HepG2 (cell line): ENCODE results near the gene MTX2. TPM values are rescaled to one million over a fixed set of nuclear protein-coding genes. Genes with fewer than 3 reads are reported as not detected.

ENCODE experiments used
- ATF7 ChIP-seq, 2 experiments: fragments of 450-650 bp in 1 of 2; sonication (generic) in 1 of 2; formaldehyde crosslinking in 1 of 2; IDR thresholded peaks; 2 replicates each; pipeline versions ENCODE4 v1.4.0 to v1.6.1; 2016 to 2020; ENCODE audit warnings: antibody characterized with exemption in 1 of 2, mild to moderate bottlenecking in 1 of 2, missing genetic modification reagents in 1 of 2
- BCL6 ChIP-seq: IDR thresholded peaks from 2 replicates; pipeline ENCODE4 v1.6.1; 2016; ENCODE audit warnings: missing genetic modification reagents, missing compliant biosample characterization
- DPF2 ChIP-seq: sonication (generic); formaldehyde crosslinking; IDR thresholded peaks from 2 replicates; pipeline ENCODE4 v1.4.0; 2020; ENCODE audit warnings: mild to moderate bottlenecking, low read depth, missing genetic modification reagents, borderline replicate concordance
- FOXC1 ChIP-seq: sonication (generic); formaldehyde crosslinking; IDR thresholded peaks from 2 replicates; pipeline ENCODE4 v1.8.0; 2022; ENCODE audit warnings: mild to moderate bottlenecking, missing genetic modification reagents, borderline replicate concordance
- MIER3 ChIP-seq: IDR thresholded peaks from 2 replicates; pipeline ENCODE4 v1.6.1; 2016; ENCODE audit warnings: missing compliant biosample characterization, borderline replicate concordance
- MTF1 ChIP-seq: sonication (generic); formaldehyde crosslinking; IDR thresholded peaks from 2 replicates; pipeline ENCODE4 v1.5.0; 2020; ENCODE audit warnings: missing genetic modification reagents
- MZF1 ChIP-seq: sonication (generic); formaldehyde crosslinking; IDR thresholded peaks from 2 replicates; pipeline ENCODE4 v1.8.1; 2023; ENCODE audit warnings: mild to moderate bottlenecking, missing genetic modification reagents, borderline replicate concordance
- PCBP2 ChIP-seq: fragments of 200-400 bp; formaldehyde crosslinking; optimal IDR thresholded peaks from 2 replicates; pipeline ENCODE3; 2018; ENCODE audit warnings: low read length, low read depth; ENCODE audit not compliant: poor library complexity, severe bottlenecking
- PHF5A ChIP-seq: IDR thresholded peaks from one replicate; pipeline ENCODE4 v1.6.1; 2018; ENCODE audit warnings: low read depth, missing genetic modification reagents; ENCODE audit not compliant: unreplicated experiment
- REPIN1 ChIP-seq: sonication (generic); formaldehyde crosslinking; IDR thresholded peaks from 2 replicates; pipeline ENCODE4 v1.8.0; 2022; ENCODE audit warnings: missing genetic modification reagents, low read depth, mild to moderate bottlenecking, borderline replicate concordance
- REXO4 ChIP-seq: sonication (generic); formaldehyde crosslinking; IDR thresholded peaks from 2 replicates; pipeline ENCODE4 v1.8.0; 2022; ENCODE audit warnings: missing genetic modification reagents, mild to moderate bottlenecking, borderline replicate concordance
- RNF2 ChIP-seq: fragments of 450-650 bp; conservative IDR thresholded peaks from 2 replicates; pipeline ENCODE4 v1.6.1; 2016; ENCODE audit warnings: low read depth
- SAP130 ChIP-seq: IDR thresholded peaks from 2 replicates; pipeline ENCODE4 v1.6.1; 2016; ENCODE audit warnings: low read depth
- SMARCC2 ChIP-seq: fragments of 450-650 bp; IDR thresholded peaks from 2 replicates; pipeline ENCODE4 v1.6.1; 2017; ENCODE audit warnings: antibody characterized with exemption, mild to moderate bottlenecking
- XBP1 ChIP-seq: sonication (generic); formaldehyde crosslinking; IDR thresholded peaks from 2 replicates; pipeline ENCODE4 v1.5.0; 2020; ENCODE audit warnings: missing genetic modification reagents
- ZFYVE20 ChIP-seq: sonication (generic); formaldehyde crosslinking; IDR thresholded peaks from 2 replicates; pipeline ENCODE4 v1.8.0; 2023; ENCODE audit warnings: low read depth, mild to moderate bottlenecking, moderate library complexity, missing genetic modification reagents, borderline replicate concordance
- ZNF124 ChIP-seq: sonication (generic); formaldehyde crosslinking; IDR thresholded peaks from 2 replicates; pipeline ENCODE4 v1.4.0; 2020; ENCODE audit warnings: missing genetic modification reagents
- ZNF282 ChIP-seq: fragments of 450-650 bp; IDR thresholded peaks from 2 replicates; pipeline ENCODE4 v1.6.1; 2018; ENCODE audit not compliant: partially characterized antibody
- ZNF776 ChIP-seq: sonication (generic); formaldehyde crosslinking; IDR thresholded peaks from 2 replicates; pipeline ENCODE4 v1.4.0; 2020; ENCODE audit warnings: mild to moderate bottlenecking, missing genetic modification reagents
- ZNF792 ChIP-seq: IDR thresholded peaks from 2 replicates; pipeline ENCODE4 v1.6.1; 2016
- polyA plus RNA-seq, 8 experiments: library from polyadenylated mRNA; depleted of rRNA in 3 of 8; stranded (reverse) in 7 of 8; unstranded in 1 of 8; fragments of >200 nt; fragmentation: Illumina TruSeq in 4 of 8; extraction: Trizol in 4 of 8; gene quantifications; 2 replicates each; pipeline versions ENCODE4 v1.2.1 to v1.2.3, GENCODE V29; 2011 to 2016; ENCODE audit warnings: low read depth in 4 of 8, missing spikeins in 1 of 8, mixed read lengths in 1 of 8; ENCODE audit not compliant: insufficient read depth in 1 of 8
- total RNA-seq, 5 experiments: library from RNA; depleted of rRNA; stranded (reverse); fragments of >200 nt; fragmentation: Illumina TruSeq; extraction: Trizol; gene quantifications; 2 replicates each; pipeline ENCODE4 v1.2.3, GENCODE V29; 2016; ENCODE audit warnings: low read depth in 1 of 5
- TF ChIP-seq, protein P1 (sequence below): sonication (generic); formaldehyde crosslinking; IDR thresholded peaks from 2 replicates; pipeline ENCODE4 v1.8.1; 2022; ENCODE audit warnings: low read depth, mild to moderate bottlenecking, missing genetic modification reagents
- TF ChIP-seq, protein P2 (sequence below): sonication (generic); formaldehyde crosslinking; IDR thresholded peaks from 2 replicates; pipeline ENCODE4 v1.9.0; 2022; ENCODE audit warnings: low read depth, missing genetic modification reagents
- TF ChIP-seq, protein P3 (sequence below): sonication (generic); formaldehyde crosslinking; IDR thresholded peaks from 2 replicates; pipeline ENCODE4 v1.4.0; 2020; ENCODE audit warnings: missing genetic modification reagents

Gene MTX2
- total and polyA plus RNA-seq, 2 of the 13 experiments (the other 11 are each of a cell fraction or from before 2014, with no cell fraction given) = 58.1 to 75.7 TPM

DNA sequence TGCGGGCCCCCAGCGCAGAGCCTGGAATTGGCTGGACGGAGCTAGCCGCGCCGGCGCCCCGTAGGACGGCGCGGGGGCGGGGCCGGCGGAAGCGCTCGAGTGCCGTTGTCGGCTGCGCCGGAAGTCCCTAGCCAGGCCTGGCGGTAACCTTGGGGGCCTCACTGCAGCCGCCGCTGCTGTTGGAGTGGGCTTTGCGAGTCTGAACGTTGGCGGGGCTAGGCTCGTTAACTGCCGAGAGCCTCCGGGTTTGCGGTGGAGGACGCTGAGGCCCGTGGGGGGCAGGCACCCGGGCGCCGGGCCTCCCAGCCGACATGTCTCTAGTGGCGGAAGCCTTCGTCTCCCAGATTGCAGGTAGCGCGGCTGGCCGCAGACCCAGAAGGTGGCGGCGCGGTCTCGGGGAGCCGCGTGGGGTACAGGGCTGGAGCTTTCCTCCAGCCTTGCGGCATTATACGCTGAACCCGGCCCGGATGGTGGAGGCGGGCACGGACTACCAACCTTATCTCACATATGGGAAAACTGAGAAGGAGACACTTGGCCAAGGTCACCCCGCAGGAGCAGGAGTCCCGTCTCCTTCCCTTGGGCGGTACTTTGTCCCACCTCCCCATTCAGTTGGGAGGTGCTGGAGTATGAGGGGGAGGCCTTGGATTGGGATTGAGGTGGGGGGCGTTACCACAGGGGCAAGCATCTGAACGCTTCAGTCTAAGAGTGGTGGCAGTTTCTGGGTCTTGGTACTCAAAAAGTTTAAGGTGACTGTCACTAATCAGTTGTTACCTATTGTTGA lies at the start of gene MTX2 (continued):
- TF ChIP-seq, protein P1, sequence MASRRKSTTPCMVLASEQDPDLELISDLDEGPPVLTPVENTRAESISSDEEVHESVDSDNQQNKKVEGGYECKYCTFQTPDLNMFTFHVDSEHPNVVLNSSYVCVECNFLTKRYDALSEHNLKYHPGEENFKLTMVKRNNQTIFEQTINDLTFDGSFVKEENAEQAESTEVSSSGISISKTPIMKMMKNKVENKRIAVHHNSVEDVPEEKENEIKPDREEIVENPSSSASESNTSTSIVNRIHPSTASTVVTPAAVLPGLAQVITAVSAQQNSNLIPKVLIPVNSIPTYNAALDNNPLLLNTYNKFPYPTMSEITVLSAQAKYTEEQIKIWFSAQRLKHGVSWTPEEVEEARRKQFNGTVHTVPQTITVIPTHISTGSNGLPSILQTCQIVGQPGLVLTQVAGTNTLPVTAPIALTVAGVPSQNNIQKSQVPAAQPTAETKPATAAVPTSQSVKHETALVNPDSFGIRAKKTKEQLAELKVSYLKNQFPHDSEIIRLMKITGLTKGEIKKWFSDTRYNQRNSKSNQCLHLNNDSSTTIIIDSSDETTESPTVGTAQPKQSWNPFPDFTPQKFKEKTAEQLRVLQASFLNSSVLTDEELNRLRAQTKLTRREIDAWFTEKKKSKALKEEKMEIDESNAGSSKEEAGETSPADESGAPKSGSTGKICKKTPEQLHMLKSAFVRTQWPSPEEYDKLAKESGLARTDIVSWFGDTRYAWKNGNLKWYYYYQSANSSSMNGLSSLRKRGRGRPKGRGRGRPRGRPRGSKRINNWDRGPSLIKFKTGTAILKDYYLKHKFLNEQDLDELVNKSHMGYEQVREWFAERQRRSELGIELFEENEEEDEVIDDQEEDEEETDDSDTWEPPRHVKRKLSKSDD (CRISPR knock-in tag) = peak; percentile 54
- peak; percentile 88 for TF ChIP-seq REPIN1 (CRISPR knock-in tag)
- peak; percentile 65; the same call in 1 of the 2 replicates for TF ChIP-seq MIER3 (CRISPR knock-in tag)
- TF ChIP-seq XBP1 (CRISPR knock-in tag) = peak; percentile 28; the same call in 1 of the 2 replicates
- TF ChIP-seq, protein P2, sequence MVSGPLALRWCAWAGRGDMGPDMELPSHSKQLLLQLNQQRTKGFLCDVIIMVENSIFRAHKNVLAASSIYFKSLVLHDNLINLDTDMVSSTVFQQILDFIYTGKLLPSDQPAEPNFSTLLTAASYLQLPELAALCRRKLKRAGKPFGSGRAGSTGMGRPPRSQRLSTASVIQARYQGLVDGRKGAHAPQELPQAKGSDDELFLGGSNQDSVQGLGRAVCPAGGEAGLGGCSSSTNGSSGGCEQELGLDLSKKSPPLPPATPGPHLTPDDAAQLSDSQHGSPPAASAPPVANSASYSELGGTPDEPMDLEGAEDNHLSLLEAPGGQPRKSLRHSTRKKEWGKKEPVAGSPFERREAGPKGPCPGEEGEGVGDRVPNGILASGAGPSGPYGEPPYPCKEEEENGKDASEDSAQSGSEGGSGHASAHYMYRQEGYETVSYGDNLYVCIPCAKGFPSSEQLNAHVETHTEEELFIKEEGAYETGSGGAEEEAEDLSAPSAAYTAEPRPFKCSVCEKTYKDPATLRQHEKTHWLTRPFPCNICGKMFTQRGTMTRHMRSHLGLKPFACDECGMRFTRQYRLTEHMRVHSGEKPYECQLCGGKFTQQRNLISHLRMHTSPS (CRISPR knock-in tag) = no peak; the same call in 1 of the 2 replicates
- TF ChIP-seq ZNF124 (CRISPR knock-in tag) = peak; percentile 89; the same call in 1 of the 2 replicates
- TF ChIP-seq REXO4 (CRISPR knock-in tag) = no peak
- no peak for TF ChIP-seq PCBP2
- TF ChIP-seq MZF1 (CRISPR knock-in tag) = peak; percentile 87
- TF ChIP-seq SAP130 (CRISPR knock-in tag) = peak; percentile 87
- peak; percentile 64 for TF ChIP-seq BCL6 (CRISPR knock-in tag)
- no peak for TF ChIP-seq SMARCC2
- TF ChIP-seq ZFYVE20 (CRISPR knock-in tag) = peak; percentile 74; the same call in 1 of the 2 replicates
- TF ChIP-seq ZNF776 (CRISPR knock-in tag) = peak; percentile 80; the same call in 1 of the 2 replicates
- peak; percentile 94 for TF ChIP-seq FOXC1 (CRISPR knock-in tag)
- no peak for TF ChIP-seq DPF2
- TF ChIP-seq RNF2 = no peak; the same call in none of the 2 replicates
- TF ChIP-seq ZNF792 = peak; percentile 33; the same call in 1 of the 2 replicates
- TF ChIP-seq PHF5A (CRISPR knock-in tag) = peak; percentile 67
- no peak for TF ChIP-seq ATF7 (IDR thresholded peaks at IDR 0.05)
- no peak; the same call in 1 of the 2 replicates for TF ChIP-seq ATF7 (CRISPR knock-in tag; IDR thresholded peaks at IDR 0.05)
- TF ChIP-seq, protein P3, sequence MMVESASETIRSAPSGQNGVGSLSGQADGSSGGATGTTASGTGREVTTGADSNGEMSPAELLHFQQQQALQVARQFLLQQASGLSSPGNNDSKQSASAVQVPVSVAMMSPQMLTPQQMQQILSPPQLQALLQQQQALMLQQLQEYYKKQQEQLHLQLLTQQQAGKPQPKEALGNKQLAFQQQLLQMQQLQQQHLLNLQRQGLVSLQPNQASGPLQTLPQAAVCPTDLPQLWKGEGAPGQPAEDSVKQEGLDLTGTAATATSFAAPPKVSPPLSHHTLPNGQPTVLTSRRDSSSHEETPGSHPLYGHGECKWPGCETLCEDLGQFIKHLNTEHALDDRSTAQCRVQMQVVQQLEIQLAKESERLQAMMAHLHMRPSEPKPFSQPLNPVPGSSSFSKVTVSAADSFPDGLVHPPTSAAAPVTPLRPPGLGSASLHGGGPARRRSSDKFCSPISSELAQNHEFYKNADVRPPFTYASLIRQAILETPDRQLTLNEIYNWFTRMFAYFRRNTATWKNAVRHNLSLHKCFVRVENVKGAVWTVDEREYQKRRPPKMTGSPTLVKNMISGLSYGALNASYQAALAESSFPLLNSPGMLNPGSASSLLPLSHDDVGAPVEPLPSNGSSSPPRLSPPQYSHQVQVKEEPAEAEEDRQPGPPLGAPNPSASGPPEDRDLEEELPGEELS = no peak; the same call in 1 of the 2 replicates
- TF ChIP-seq MTF1 (CRISPR knock-in tag) = peak; percentile 70; the same call in 1 of the 2 replicates
- TF ChIP-seq ZNF282 = no peak
